HG03457 (cell line): ENCODE results near the gene DUSP1.
"Not testable (repeated sequence)": the region's sequence is repeated elsewhere in the genome, so short reads cannot be mapped to it uniquely, and the experiment has no call there.

ENCODE experiments used
- ATAC-seq: cut with Tn5 transposase; IDR thresholded peaks from one replicate; pipeline ENCODE4 v1.9.1; 2021; ENCODE audit warnings: moderate number of reproducible peaks; ENCODE audit not compliant: unreplicated experiment

The DUSP1 gene, protein sequence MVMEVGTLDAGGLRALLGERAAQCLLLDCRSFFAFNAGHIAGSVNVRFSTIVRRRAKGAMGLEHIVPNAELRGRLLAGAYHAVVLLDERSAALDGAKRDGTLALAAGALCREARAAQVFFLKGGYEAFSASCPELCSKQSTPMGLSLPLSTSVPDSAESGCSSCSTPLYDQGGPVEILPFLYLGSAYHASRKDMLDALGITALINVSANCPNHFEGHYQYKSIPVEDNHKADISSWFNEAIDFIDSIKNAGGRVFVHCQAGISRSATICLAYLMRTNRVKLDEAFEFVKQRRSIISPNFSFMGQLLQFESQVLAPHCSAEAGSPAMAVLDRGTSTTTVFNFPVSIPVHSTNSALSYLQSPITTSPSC

DNA sequence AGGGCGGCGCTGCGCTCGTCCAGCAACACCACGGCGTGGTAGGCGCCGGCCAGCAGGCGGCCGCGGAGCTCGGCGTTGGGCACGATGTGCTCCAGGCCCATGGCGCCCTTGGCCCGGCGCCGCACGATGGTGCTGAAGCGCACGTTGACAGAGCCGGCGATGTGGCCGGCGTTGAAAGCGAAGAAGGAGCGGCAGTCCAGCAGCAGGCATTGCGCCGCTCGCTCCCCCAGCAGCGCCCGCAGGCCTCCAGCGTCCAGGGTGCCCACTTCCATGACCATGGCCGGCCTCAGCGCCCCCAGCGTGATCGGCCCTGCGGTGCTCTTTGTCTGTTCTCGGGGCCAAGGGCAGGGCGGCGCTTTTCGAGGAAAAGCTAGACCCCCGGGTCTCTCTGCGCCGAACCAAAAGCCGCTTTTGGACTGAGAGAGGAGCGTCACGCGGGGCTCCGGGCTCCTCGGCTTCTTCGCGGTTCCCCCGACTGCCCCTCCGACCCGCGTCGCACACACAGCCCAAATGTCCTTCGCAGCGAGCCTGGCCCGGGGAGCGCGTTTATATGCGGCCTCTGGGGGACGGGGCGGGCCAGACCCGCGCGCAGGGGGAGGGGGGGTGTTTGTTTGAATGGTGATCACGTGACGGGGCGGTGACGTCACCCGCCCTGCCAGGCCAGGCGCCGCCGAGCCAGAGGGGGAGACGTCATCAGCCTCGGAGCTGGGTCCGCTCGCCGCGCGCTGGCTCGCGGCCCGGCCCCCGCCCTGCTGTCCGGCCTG lies at the start of gene DUSP1:
DUSP1 (minus strand) TSS at position 521 of the 764 bp plus-strand sequence; CDS start at position 278, 243 bp downstream.
- peak; percentile 39 for ATAC-seq

DNA sequence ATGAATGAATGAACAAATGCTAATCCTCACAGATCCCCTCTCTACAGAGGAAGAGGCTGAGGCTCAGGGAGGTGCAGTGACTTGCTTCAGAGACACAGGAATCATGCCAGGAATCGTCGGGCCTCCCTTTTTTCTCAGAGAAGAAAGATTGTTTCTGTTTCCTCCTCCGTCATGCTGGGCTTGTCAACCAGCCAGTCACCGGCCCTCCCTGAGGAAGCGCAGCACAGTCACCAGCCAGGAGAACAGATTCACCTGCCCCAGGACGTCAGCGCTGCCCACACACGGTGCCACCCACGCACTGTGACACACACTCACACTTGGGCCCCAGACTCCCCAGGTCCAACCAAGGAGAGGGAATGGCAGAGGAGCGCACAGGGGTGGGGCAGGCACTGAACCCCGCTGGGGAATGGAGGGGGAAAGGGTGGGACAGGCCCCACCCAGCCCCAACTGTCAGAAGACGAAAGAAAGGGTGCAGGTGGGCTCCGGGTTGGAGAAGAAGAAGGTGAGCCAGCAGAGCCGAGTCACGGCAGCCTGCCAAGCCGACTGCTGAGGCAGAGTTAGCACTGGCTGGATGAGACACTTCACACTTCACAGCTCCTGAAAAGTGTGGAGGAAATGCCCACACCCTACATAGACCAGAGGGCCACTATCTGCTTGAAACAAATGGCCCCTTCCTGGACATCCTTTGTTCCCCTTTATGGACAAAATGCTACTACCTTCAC lies 49.2 kb upstream of the DUSP1 start:
- ATAC-seq, result no peak

DNA sequence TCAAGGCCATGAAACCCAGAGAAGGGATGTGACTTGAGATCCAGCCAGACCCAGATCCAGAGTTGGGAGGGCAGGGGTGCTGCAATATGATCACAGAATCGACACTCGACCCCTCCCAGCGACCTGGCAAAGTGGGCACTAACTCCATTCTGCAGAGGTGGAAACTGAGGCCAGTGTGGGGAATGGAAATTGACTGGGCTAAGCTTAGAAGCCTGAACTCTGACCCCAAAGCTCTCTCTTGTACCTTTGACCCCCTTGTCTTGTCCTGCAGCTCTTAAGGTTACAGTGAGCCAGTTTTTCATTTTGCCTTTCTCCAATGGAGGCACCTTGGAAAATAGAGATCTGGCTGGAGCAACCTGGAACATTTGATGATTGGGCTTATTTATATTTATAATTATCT lies 48.6 kb upstream of the DUSP1 start:
- ATAC-seq, result no peak

DNA sequence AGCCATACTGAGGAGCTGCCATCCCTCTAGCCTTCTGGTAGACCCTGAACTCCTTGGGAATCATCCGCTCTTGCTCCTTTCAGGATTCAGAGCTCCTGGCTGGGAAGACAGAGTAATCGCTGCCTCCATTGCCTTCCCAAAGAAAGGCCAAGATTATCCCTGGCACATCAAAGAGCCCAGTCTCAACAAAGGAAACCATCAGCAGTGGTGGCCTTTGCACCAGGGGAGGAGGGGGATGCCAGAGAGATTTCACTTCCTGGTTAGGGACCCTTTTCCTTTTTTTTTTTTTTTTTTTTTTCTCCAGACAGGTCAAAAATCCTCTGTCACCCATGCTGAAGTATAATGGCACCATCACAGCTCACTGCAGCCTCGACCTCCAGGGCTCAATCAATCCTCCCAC lies 47.1 kb upstream of the DUSP1 start:
- ATAC-seq, result no peak

DNA sequence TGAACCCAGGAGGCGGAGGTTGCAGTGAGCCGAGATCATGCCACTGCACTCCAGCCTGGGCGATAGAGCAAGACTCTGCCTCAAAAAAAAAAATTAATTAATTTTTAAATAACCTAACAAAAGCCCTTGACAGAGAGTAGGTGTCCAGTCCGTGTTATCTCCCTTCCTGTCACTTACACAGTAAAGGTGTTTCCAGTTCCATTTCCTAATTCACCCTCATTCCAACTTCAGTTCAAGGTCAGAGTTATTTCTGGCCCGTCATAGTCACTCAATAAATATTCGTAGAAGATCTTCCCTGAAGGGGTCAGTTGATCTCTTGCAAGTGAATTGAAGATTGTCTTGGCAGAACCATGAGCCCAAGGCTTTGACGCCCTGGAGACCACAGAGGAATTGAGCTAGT lies 46.7 kb upstream of the DUSP1 start:
- ATAC-seq, result no peak

DNA sequence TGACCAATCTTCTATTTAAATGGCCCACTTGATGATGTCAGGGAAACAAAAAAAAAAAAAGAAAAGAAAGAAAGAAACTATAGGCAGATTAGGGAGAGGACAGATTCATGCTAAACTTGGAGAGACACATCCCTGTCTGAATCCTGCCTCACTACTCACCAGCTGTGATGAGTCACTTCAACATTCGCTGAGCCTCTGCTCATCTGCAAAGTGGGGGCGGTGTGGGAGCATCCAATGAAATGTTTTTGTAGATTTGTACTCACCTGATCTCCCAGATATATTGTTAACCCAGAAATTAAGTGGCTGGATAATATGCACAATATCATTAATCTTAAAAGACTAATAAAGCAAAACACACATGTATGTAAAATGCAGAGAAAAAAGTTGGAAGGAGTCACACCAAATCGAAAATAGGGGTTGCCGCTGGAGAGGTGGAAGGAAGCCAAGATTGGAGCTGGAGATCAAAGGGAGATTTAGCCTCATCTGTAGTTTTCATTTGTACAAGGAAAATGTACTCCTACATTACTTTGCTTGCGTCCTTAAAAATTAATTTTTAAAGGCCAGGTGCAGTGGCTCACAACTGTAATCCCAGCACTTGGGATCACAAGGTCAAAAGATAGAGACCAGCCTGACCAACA lies 46.0 kb upstream of the DUSP1 start:
- ATAC-seq, result no peak

DNA sequence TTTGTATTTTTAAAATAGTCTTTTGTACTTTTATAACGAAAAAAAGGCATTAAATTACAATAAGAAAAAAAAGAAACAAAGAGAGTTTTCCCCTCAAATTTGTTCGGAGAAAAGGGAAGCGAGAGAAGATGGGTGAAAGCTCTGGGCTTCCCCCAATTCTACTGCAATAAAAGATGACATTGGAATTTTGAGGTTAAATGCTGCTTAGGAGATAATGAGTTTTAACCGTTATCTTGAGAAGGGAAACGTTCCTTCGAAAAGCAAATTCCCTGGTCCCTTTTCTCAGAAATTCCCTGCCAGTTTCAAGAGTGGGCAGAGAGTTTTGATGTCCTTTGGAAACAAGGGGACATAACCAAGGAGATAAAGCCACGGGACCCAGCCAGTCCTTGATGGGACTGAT lies 44.6 kb upstream of the DUSP1 start:
- no peak for ATAC-seq

DNA sequence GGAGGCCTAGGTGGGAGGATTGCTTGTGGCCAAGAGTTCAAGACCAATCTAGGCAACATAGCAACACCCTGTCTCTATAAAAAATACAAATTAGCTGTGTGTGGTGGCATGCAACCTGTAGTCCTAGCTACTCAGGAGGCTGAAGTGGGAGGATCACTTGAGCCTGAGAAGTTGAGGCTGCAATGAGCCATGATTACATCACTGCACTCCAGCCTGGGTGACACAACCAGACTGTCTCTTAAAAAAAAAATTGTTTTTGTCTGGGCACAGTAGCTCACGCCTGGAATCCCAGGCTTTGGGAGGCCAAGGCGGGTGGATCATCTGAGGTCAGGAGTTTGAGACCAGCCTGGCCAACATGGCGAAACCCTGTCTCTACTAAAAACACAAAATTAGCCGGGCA lies 40.0 kb upstream of the DUSP1 start:
- not testable (repeated sequence) for ATAC-seq

DNA sequence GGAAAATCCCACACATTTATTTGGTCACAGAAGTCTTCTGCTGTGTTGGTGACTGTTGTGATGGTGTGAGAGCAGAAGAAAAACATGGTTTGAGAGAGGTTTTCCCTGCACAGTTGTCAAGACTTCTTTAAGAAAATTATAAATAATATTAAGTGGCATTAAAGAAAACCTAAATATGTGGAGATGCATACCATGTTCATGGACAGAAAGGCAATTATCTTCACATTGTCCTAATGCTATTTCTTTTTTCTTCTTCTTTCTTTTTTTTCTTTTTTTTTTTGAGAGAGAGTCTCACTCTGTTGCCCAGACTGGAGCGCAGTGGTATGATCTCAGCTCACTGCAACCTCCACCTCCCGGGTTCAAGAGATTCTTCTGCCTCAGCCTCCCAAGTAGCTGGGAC lies 38.8 kb upstream of the DUSP1 start:
- no peak for ATAC-seq

DNA sequence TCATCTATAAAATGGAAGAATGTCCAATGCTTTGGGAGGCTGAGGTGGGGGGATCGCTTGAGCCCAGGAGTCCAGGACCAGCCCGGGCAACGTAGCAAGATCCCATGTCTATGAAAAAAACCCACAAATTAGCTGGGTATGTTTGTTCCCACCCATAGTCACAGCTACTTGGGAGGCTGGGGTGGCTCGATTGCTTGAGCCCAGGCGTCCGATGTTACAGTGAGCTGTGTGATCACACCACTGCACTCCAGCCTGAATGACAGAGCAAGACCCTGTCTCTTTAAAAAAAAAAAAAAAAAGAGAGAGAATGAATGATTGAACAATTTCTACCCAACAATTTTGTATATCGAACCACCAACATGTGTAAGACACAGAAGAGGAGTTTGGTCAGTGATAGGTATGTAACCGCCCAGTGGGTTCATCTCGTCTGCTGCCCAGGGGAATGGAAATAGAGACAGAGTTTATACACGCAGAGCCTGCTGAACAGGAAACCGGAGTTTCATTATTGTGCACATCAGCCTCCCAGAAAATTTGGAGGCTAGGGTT lies 36.8 kb upstream of the DUSP1 start:
- ATAC-seq, result no peak

DNA sequence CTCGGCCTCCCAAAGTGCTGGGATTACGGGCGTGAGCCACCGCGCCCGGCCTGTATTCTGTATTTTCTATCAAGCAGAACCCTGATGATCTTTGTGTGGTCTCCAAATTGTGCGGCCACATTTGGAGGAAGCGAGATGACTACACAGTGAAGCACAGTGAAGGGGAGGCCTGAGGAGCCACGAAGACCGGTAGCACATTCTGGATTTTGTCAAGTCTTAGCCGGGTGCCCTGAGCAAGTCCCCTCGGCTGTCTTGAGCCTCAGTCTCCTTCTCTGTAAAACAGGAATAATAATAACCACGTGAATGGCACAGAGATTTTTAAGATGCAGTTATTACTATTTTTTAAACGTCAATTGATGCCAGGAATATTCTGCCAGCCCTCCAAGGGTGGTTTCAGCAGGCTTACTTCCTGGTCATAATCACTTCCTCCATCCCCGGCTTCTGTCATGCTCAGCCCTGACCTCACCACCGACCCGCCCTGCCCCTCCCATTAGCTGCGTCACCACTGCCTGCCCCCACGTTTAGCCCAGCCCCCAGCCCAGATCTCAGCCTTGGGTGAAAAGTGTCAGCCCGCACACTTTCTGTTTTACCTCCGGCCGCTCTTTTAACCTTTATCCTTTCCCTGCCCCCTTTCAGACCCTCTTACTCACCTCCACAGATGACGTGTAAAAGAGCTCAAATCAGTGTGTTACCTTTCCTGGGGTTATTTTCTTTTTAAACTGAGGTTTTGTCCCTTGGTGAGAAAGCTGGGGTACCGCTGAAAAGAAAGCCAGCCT lies 36.1 kb upstream of the DUSP1 start:
- ATAC-seq, result peak; percentile 87

DNA sequence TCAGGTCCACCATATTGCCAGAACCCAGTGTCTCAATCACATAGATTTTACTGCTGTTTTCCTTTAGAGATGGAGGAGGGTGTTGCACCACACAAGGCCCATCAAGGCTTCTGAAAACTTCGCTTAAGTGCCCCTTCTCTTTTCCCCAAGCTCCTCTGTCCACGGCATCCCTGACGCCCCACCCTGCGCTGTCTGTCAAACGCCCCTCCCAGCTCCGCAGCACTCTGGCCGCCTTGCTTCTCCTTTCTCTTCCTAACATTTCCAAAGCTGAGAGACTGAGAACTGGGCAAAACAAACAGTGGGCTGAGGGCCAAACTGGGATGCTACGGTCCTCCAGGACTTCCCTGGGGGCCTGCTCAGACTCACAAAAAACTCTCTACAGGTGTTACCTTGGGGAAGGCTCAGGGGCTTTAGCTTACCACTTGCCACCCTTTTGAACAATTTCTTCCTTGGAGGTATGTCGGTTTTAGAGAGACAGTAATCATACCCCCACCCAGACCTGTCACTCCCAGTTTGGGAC lies 34.8 kb upstream of the DUSP1 start:
- no peak for ATAC-seq

DNA sequence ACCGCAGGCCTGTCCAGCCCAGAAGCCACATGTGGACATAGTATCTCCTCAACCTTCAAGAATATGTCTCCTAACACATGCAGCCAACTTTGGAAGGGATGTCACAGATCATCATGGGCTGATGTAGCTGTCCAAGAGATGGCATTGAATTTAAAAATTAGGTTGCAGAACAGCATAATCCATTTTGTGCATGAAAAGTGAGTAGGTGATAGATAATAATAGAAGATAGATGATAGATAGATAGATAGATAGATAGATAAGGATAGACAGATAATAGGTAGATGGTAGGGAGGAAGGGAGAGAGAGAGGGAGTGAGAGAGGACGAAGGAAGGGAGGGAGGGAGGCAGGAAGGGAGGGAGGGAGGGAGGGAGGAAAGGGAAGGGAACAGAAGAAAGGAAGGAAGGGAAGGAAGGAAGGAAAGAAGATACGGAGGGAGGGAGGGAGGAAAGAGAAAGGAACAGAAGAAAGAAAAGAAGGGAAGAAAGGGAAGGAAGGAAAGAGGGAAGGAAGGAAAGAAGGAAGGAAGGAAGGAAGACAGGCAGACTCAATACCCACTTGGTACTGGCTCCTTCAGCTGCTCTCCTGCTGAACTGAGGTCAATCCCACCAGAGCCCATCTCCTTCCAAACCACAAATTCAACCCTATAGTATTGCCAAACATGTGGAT lies 34.2 kb upstream of the DUSP1 start:
- ATAC-seq, result no peak

DNA sequence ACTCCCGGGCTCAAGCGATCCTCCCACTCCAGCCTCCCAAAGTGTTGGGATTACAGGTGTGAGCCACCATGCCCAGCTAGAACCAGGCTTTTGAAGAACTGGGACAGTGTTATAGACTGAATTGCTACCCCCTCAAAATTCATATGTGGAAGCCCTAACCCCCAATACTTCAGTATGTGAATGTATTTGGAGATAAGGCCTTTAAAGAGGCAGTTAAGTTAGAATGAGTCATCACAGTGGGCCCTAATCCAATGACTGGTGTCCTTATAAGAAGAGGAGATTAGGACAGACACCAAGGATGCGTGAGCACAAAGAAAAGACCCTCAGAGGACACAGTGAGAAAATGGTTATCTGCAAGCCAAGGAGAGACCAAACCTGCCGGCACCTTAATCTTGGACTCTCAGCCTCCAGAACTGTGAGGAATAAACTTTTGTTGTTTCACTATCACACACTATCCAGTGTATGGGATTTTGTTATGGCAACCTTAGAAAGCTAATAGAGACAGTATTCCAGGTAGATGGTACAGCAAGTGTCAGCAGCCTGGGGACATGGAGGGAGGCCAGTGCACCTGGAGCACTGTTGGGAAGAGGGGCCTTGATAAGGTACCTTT lies 31.7 kb upstream of the DUSP1 start:
- ATAC-seq, result no peak

DNA sequence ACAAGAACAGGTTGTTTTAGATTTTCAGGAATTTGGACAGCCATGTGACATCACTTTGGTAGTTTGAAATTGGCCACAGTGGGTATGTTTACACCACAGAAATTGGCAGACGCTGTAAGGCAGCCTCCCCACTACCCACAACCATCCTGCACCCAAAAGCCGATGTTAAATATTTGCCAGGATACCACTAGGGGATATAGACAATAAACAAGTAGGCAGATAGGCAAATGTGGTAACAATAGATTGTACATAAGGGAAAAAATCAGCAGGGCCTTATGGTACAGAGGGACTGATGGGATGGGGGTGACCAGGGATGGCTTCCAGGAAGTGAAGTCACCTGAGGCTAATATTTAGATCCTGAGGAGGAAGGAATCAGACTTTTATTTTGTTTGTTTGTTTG lies 31.1 kb upstream of the DUSP1 start:
- no peak for ATAC-seq

DNA sequence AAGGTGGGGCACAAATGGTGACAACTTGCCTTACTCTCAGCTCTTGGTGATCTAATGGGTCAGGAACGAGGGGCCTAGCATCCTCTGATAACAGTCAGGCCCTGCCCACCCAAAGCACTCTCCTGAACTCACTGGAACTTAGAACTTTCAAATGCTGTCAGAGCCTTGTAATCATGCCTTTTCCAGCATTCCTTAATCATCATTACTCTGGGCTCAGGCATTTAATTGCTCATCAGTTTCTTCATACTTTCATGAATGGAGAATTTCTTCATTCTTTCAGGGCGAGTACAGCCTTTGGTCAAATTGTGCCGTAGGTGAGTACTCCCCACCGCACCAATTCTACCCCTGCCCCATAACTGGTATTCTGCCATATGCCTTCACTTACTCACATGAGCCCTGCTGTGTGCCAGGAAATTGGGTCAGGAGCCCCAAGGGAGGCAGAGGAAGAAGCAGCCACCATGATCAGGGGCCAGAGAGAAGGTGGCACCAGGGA lies 30.2 kb upstream of the DUSP1 start:
- no peak for ATAC-seq

DNA sequence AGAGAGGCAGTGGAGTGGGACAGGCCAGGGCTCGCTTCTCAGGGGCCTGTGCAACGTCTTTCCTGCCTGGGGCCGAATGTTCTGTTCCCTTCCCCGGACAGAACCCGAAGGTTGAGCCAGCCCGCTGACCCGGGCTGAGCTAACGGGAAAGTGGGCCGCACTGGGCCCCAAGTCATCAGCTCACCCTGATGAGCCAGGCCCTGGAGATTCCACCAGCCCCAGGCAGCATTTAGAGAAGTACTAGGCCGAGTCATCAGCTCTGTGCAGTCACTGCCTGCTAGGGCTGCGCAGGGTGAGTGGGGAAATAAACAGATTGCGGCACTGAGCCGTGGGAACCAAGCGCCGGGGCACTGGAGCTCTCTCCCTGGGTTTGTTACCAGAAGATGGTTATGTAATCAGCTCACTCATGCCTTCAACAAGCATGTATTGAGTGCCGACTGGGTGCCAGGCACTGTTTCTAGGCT lies 29.1 kb upstream of the DUSP1 start:
- ATAC-seq, result no peak

DNA sequence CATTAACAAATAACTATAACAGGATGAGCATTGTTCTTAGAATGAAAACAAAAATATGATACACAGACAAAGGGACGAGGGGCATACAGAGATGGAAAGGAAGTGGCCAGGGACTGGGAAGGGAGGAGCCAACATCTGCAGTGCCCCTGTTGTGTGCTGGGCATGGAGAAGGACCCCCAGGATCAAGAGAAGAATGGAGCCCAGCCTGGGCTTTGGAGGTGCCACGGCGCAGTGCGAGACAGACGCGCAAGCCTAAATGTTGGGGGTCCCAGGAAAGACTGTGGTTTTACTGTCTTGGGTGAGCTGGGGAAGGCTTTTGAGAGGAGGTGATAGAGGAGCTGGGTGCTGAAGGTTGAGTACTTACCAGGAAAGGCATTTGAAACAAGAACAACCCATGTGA lies 28.4 kb upstream of the DUSP1 start:
- no peak for ATAC-seq
